Measurements from ENCODE around the gene ZDHHC9. TPM values are rescaled to one million over a fixed set of nuclear protein-coding genes. Genes with fewer than 3 reads are reported as not detected.

ZDHHC9 gene
- polyA plus RNA-seq, 1 of the 3 experiments (the other 2 are of a cell fraction): 8.1 TPM

GRCh38 chrX:129813662-129814368 is 29.9 kb downstream of the ZDHHC9 start:
- H3K9ac ChIP-seq: no peak overlapping the region
- no peaks in the 10 kb centered on the region for H3F3A ChIP-seq (replicated peaks; ENCODE audit: insufficient read depth)
- no peak overlapping the region for H2AFZ ChIP-seq (ENCODE audit: low read depth)
- CTCF ChIA-PET: interaction anchor here (2.6 kb wide), 1 partner anchor 10 kb away, joined by 9 read pairs; no protein-coding TSS in a partner anchor
- H3K27ac ChIP-seq (ENCODE audit: low read depth in 2 of 2, low read length in 1 of 2): no peak overlapping the region
- POLR2A ChIA-PET: no interaction called here
- peaks cover 11% of the 10 kb centered on the region; the same call in 1 of the 2 replicates for H3K27me3 ChIP-seq (ENCODE audit: insufficient read depth)
- H3K36me3 ChIP-seq (replicated peaks in 1 of 2; ENCODE audit: control insufficient read depth in 1 of 2, insufficient read depth in 2 of 2, low read length in 1 of 2): peaks cover 0 to 5% of the 10 kb centered on the region in 2 experiments
- no peak overlapping the region for H3K4me2 ChIP-seq
- DNase-seq: no peak
- WGBS (ENCODE audit: low lambda C conversion rate): 46% methylated on average over 6 of the region's 6 CpGs
- H3K9me2 ChIP-seq: no peaks in the 10 kb centered on the region
- H4K20me1 ChIP-seq (ENCODE audit: insufficient read depth): no peaks in the 10 kb centered on the region
- H3K9me3 ChIP-seq: no peaks in the 10 kb centered on the region
- H3K79me2 ChIP-seq (ENCODE audit: insufficient read depth): no peaks in the 10 kb centered on the region
- no peak overlapping the region for H3K4me3 ChIP-seq (ENCODE audit: low read depth in 2 of 2, low read length in 1 of 2)
- no peak for TF ChIP-seq FOSL2 (IDR thresholded peaks at IDR 0.05; ENCODE audit: borderline replicate concordance, low read depth)
- TF ChIP-seq YY1 (IDR thresholded peaks at IDR 0.05; ENCODE audit: low read depth): no peak
- TF ChIP-seq SIN3A (IDR thresholded peaks at IDR 0.05; ENCODE audit: borderline replicate concordance, low read depth, low read length): no peak
- TF ChIP-seq TAF1 (IDR thresholded peaks at IDR 0.05; ENCODE audit: borderline replicate concordance, low read depth, low read length): no peak
- TF ChIP-seq NRF1 (IDR thresholded peaks at IDR 0.05; ENCODE audit: low read depth, low read length): no peak
- TF ChIP-seq REST (IDR thresholded peaks at IDR 0.05; ENCODE audit: low read depth, low read length): no peak
- TF ChIP-seq MEF2A (IDR thresholded peaks at IDR 0.05; ENCODE audit: borderline replicate concordance, low read depth): no peak
- no peak for TF ChIP-seq GABPA (IDR thresholded peaks at IDR 0.05; ENCODE audit: low read depth)
- no peak for TF ChIP-seq FOXJ3 (CRISPR knock-in tag; IDR thresholded peaks at IDR 0.05)
- TF ChIP-seq GATA2 (CRISPR knock-in tag; IDR thresholded peaks at IDR 0.05): no peak
- no peak for TF ChIP-seq TCF12 (IDR thresholded peaks at IDR 0.05)
- TF ChIP-seq POLR2AphosphoS5 (IDR thresholded peaks at IDR 0.05; ENCODE audit: low read depth, low read length): no peak
- TF ChIP-seq ELF1 (IDR thresholded peaks at IDR 0.05): no peak
- TF ChIP-seq SMC3 (IDR thresholded peaks at IDR 0.05; ENCODE audit: low read depth, low read length): no peak
- no peak for TF ChIP-seq USF1 (IDR thresholded peaks at IDR 0.05; ENCODE audit: borderline replicate concordance, low read depth)
- no peak for TF ChIP-seq MAX (IDR thresholded peaks at IDR 0.05; ENCODE audit: low read depth)
- no peak for TF ChIP-seq RXRA (IDR thresholded peaks at IDR 0.05; ENCODE audit: borderline replicate concordance, low read depth)
- no peak for TF ChIP-seq TEAD4 (IDR thresholded peaks at IDR 0.05; ENCODE audit: borderline replicate concordance, insufficient read depth)
- no peaks in the 10 kb centered on the region for H3K4me1 ChIP-seq (ENCODE audit: control insufficient read depth in 1 of 2, insufficient read depth in 2 of 2, low read depth in 1 of 2, low read length in 1 of 2)
